GM23248 (cell line): ENCODE data around the gene MBOAT1. TPM values are rescaled to one million over a fixed set of nuclear protein-coding genes. Genes with fewer than 3 reads are reported as not detected.

Experiments
- DNase-seq: peaks from one replicate; pipeline ENCODE4 v3.0.0-alpha.2; 2015
- H2AFZ ChIP-seq: fragments of 200-600 bp; sonication (generic); 2 replicates; pipeline ENCODE4 v1.6.1; 2016; ENCODE audit warnings: antibody characterized with exemption
- H3F3A ChIP-seq: fragments of 200-600 bp; sonication (generic); 2 replicates; pipeline ENCODE4 v1.6.1; 2016; ENCODE audit warnings: mild to moderate bottlenecking, antibody characterized with exemption, mixed run types; ENCODE audit not compliant: insufficient read depth
- H3K27ac ChIP-seq: fragments of 200-600 bp; sonication (generic); 2 replicates; pipeline ENCODE4 v1.5.1; 2016; ENCODE audit warnings: mild to moderate bottlenecking
- H3K27me3 ChIP-seq: fragments of 200-600 bp; sonication (generic); replicated peaks from 2 replicates; pipeline ENCODE4 v1.6.1; 2016; ENCODE audit warnings: mild to moderate bottlenecking; ENCODE audit not compliant: insufficient read depth
- H3K36me3 ChIP-seq: fragments of 200-600 bp; sonication (generic); 2 replicates; pipeline ENCODE4 v1.6.1; 2016; ENCODE audit warnings: low read depth, mild to moderate bottlenecking
- H3K4me1 ChIP-seq: fragments of 200-600 bp; sonication (generic); 2 replicates; pipeline ENCODE4 v1.6.1; 2016; ENCODE audit warnings: mild to moderate bottlenecking; ENCODE audit not compliant: insufficient read depth
- H3K4me2 ChIP-seq: fragments of 200-600 bp; sonication (generic); one replicate; pipeline ENCODE4 v1.6.1; 2016; ENCODE audit warnings: mild to moderate bottlenecking; ENCODE audit not compliant: unreplicated experiment
- H3K4me3 ChIP-seq: fragments of 200-600 bp; sonication (generic); 2 replicates; pipeline ENCODE4 v1.5.1; 2016; ENCODE audit warnings: mild to moderate bottlenecking
- H3K79me2 ChIP-seq: fragments of 200-600 bp; sonication (generic); 2 replicates; pipeline ENCODE4 v1.6.1; 2016; ENCODE audit warnings: mild to moderate bottlenecking; ENCODE audit not compliant: insufficient read depth
- H3K9ac ChIP-seq: fragments of 200-600 bp; sonication (generic); 2 replicates; pipeline ENCODE4 v1.6.1; 2016; ENCODE audit warnings: mild to moderate bottlenecking
- H3K9me2 ChIP-seq: fragments of 200-600 bp; sonication (generic); 2 replicates; pipeline ENCODE4 v1.6.1; 2016; ENCODE audit warnings: mixed run types, mild to moderate bottlenecking, moderate library complexity; ENCODE audit not compliant: insufficient read depth
- H3K9me3 ChIP-seq: fragments of 200-600 bp; sonication (generic); one replicate; pipeline ENCODE4 v1.6.1; 2017; ENCODE audit warnings: low read depth
- H4K20me1 ChIP-seq: fragments of 200-600 bp; sonication (generic); 2 replicates; pipeline ENCODE4 v1.6.0; 2016; ENCODE audit not compliant: insufficient read depth
- EZH2 ChIP-seq: fragments of 200-600 bp; sonication (generic); IDR thresholded peaks from 2 replicates; pipeline ENCODE4 v1.6.1; 2018; ENCODE audit warnings: antibody characterized with exemption, mild to moderate bottlenecking; ENCODE audit not compliant: insufficient read depth, poor library complexity, severe bottlenecking
- EZH2phosphoT487 ChIP-seq: fragments of 200-600 bp; sonication (generic); IDR thresholded peaks from 2 replicates; pipeline ENCODE4 v1.6.1; 2018; ENCODE audit warnings: antibody characterized with exemption, moderate library complexity, mild to moderate bottlenecking, low read depth; ENCODE audit not compliant: insufficient read depth
- WGBS, 2 experiments: methylation state at CpG; one replicate each; pipeline ENCODE4 v1.1.6; 2015 to 2017; ENCODE audit warnings: low lambda C conversion rate in 2 of 2, low coverage in 1 of 2; ENCODE audit errors: missing lambda C conversion rate in 2 of 2; 5-methylcytosine and 5-hydroxymethylcytosine counted together
- in situ Hi-C: fragments of 300-500 bp; cut with MboI; formaldehyde crosslinking; loops from 2 replicates; pipeline ENCODE4 v1.15.0; 2020
- polyA plus RNA-seq: library from polyadenylated mRNA; unstranded; fragments of >200 nt; fragmentation: Nextera tagmentation; extraction: Ambion mirVana; gene quantifications from 2 replicates; pipeline ENCODE4 v1.2.1, GENCODE V29; 2016
- total RNA-seq: library from RNA; depleted of rRNA; stranded (reverse); fragments of >200 nt; shearing (Covaris generic); gene quantifications from 2 replicates; pipeline ENCODE4 v1.2.3, GENCODE V29; 2014; rRNA removed

Gene MBOAT1
- total and polyA plus RNA-seq, 2 experiments from 2014 or later: 1.8 to 4.0 TPM

- Histone ChIP-seq H3K79me2 (no peaks in the 10 kb centered on the region), H3K4me2 (no peak overlapping the region), H3K9me3 (no peaks in the 10 kb centered on the region), H3K4me1 (no peaks in the 10 kb centered on the region), H3K27me3 (no peaks in the 10 kb centered on the region), H3K9me2 (no peaks in the 10 kb centered on the region), H3K27ac (no peak overlapping the region), H2AFZ (no peak overlapping the region), H4K20me1 (no peaks in the 10 kb centered on the region), H3K9ac (no peak overlapping the region), H3K36me3 (no peaks in the 10 kb centered on the region), H3K4me3 (no peak overlapping the region), H3F3A (no peaks in the 10 kb centered on the region)
- no peak for DNase-seq
- TF ChIP-seq EZH2 (no peak), EZH2phosphoT487 (no peak)
- in situ Hi-C loops: no loop called here
- WGBS, 2 experiments: 77 to 82% methylated on average over 16 of the region's 16 CpGs
Observed at GRCh38 chr6:20058121-20058905, 154.0 kb downstream of the MBOAT1 start.

GRCh38 chr6:20056350-20056992 is 155.8 kb downstream of the MBOAT1 start:
- Histone ChIP-seq H3K9me2 (no peaks in the 10 kb centered on the region), H3F3A (no peaks in the 10 kb centered on the region), H3K36me3 (no peaks in the 10 kb centered on the region), H2AFZ (0 out of 2 replicates have a peak overlapping the region, but pooled peaks have one; percentile 19), H3K79me2 (no peaks in the 10 kb centered on the region), H4K20me1 (no peaks in the 10 kb centered on the region), H3K4me3 (no peak overlapping the region), H3K4me2 (no peak overlapping the region), H3K9ac (no peak overlapping the region), H3K9me3 (no peaks in the 10 kb centered on the region), H3K27me3 (no peaks in the 10 kb centered on the region), H3K4me1 (no peaks in the 10 kb centered on the region), H3K27ac (no peak overlapping the region)
- no peak for TF ChIP-seq EZH2
- no peak for TF ChIP-seq EZH2phosphoT487
- 0 to 3% methylated on average over 4 of the region's 4 CpGs for WGBS, 2 experiments
- DNase-seq: peak; percentile 79
- in situ Hi-C loops: no loop called here

GRCh38 chr6:20055916-20056315 is 156.4 kb downstream of the MBOAT1 start:
- Histone ChIP-seq H3K36me3 (no peaks in the 10 kb centered on the region), H3K9me3 (no peaks in the 10 kb centered on the region), H3K9ac (no peak overlapping the region), H3K27me3 (no peaks in the 10 kb centered on the region), H2AFZ (0 out of 2 replicates have a peak overlapping the region, but pooled peaks have one; percentile 19), H3K79me2 (no peaks in the 10 kb centered on the region), H3F3A (no peaks in the 10 kb centered on the region), H3K4me2 (no peak overlapping the region), H3K4me3 (no peak overlapping the region), H3K27ac (no peak overlapping the region), H4K20me1 (no peaks in the 10 kb centered on the region), H3K4me1 (no peaks in the 10 kb centered on the region), H3K9me2 (no peaks in the 10 kb centered on the region)
- in situ Hi-C loops: no loop called here
- 73 to 75% methylated on average over 7 of the region's 7 CpGs for WGBS, 2 experiments
- no peak for DNase-seq
- TF ChIP-seq EZH2phosphoT487 (no peak), EZH2 (no peak)

Other genes starting within 250 kb of the MBOAT1 start
- 4.1 and 4.8 TPM in 2 replicates for gene E2F3, start 189.4 kb upstream of the MBOAT1 start, total RNA-seq
- gene E2F3, start 189.4 kb upstream of the MBOAT1 start, polyA plus RNA-seq: 6.1 and 7.0 TPM in 2 replicates